SK-N-SH (cell line): ENCODE data around the gene MARCHF10.

Experiments used
- EP300 ChIP-seq, 2 experiments: IDR thresholded peaks; 2 replicates each; pipeline versions ENCODE4 v1.4.0 to v1.6.1; 2012; ENCODE audit warnings: borderline replicate concordance in 1 of 2, low read depth in 1 of 2, low read length in 1 of 2
- EZH2phosphoT487 ChIP-seq: fragments of 200-600 bp; sonication (generic); IDR thresholded peaks from 2 replicates; pipeline ENCODE4 v1.6.1; 2017; ENCODE audit warnings: low read depth, mixed run types, mild to moderate bottlenecking, antibody characterized with exemption, moderate library complexity, borderline replicate concordance
- TAF1 ChIP-seq: IDR thresholded peaks from 2 replicates; pipeline ENCODE4 v1.6.1; 2012; ENCODE audit warnings: low read depth, mild to moderate bottlenecking, low read length, moderate library complexity, borderline replicate concordance

GRCh38 chr17:62723842-62724241 lies 84.3 kb downstream of the MARCHF10 start:
- TF ChIP-seq EP300 (IDR thresholded peaks at IDR 0.05; ENCODE audit: borderline replicate concordance in 1 of 2, low read depth in 1 of 2, low read length in 1 of 2) (no peak), EZH2phosphoT487 (no peak), TAF1 (no peak)
